K562 (cell line): ENCODE data around the gene LILRB3. TPM values are rescaled to one million over a fixed set of nuclear protein-coding genes. Genes with fewer than 3 reads are reported as not detected.

Experiments used
- ATAC-seq: fragments of 200-7000 bp; cut with Tn5 transposase; 3 replicates; pipeline ENCODE4 v1.9.1; 2020; ENCODE audit warnings: moderate library complexity
- BruUV-seq: library from RNA; stranded (reverse); fragments of 400-500 nt; replicated peaks from 2 replicates; lab custom pipeline; 2021; lab: Mats Ljungman, UMichigan
- CTCF ChIA-PET: fragments of 300-600 bp; formaldehyde crosslinking; extraction: SDS; loops from one replicate; lab custom pipeline; 2021; ENCODE audit warnings: low intra/inter-chr PET ratio; lab: Yijun Ruan, JAX
- POLR2A ChIA-PET: fragments of 300-600, 350-650 bp; sonication (Branson Sonifier 250); formaldehyde crosslinking; extraction: SDS; loops from one replicate; lab custom pipeline; 2021; ENCODE audit warnings: antibody characterized with exemption, inconsistent platforms; lab: Yijun Ruan, JAX
- DNase-seq, 4 experiments: peaks; one replicate each; pipeline versions ENCODE4 v3.0.0 to v3.0.0-alpha.2; 2011 to 2018; ENCODE audit warnings: low spot score in 3 of 4, mixed read lengths in 3 of 4; ENCODE audit errors: extremely low read depth in 1 of 4
- FAIRE-seq: peaks from 2 replicates; lab custom pipeline; 2011; peaks lifted over from hg19 to GRCh38; lab: Jason Lieb, UNC
- H2AFZ ChIP-seq: 2 replicates; pipeline ENCODE4 v1.6.0; 2011; ENCODE audit warnings: low read depth, low read length, control low read depth, inconsistent platforms
- H3K27ac ChIP-seq: fragments of 200-600 bp; 3 replicates; pipeline ENCODE4 v1.8.0; 2011; ENCODE audit warnings: low read depth, mild to moderate bottlenecking, control low read depth, inconsistent platforms, low read length, moderate library complexity, mixed read lengths; ENCODE audit errors: extremely low read depth
- H3K27me3 ChIP-seq, 2 experiments: fragments of 300-600 bp in 1 of 2; 2 replicates in 1 of 2; 3 replicates in 1 of 2; pipeline versions ENCODE4 v1.6.0 to v1.8.0; 2011; ENCODE audit warnings: inconsistent platforms in 2 of 2, low read length in 2 of 2, mild to moderate bottlenecking in 1 of 2, mixed read lengths in 1 of 2, moderate library complexity in 1 of 2; ENCODE audit not compliant: control insufficient read depth in 2 of 2, insufficient read depth in 2 of 2
- H3K36me3 ChIP-seq: fragments of 300-600 bp; 3 replicates; pipeline ENCODE4 v1.8.0; 2011; ENCODE audit warnings: mild to moderate bottlenecking, low read length, inconsistent platforms; ENCODE audit not compliant: control insufficient read depth, insufficient read depth
- H3K4me1 ChIP-seq, 2 experiments: fragments of 200-600 bp in 1 of 2; replicated peaks in 1 of 2; 2 replicates in 1 of 2; 3 replicates in 1 of 2; pipeline versions ENCODE4 v1.5.1 to v1.8.0; 2011; ENCODE audit warnings: inconsistent platforms in 2 of 2, low read length in 2 of 2, mild to moderate bottlenecking in 1 of 2, mixed read lengths in 1 of 2, moderate library complexity in 1 of 2; ENCODE audit not compliant: control insufficient read depth in 2 of 2, insufficient read depth in 2 of 2
- H3K4me2 ChIP-seq: 2 replicates; pipeline ENCODE4 v1.6.1; 2011; ENCODE audit warnings: low read length, control low read depth, inconsistent platforms, mixed read lengths; ENCODE audit not compliant: insufficient read depth
- H3K4me3 ChIP-seq: fragments of 200-600 bp; sonication (generic), shearing (Covaris generic); 2 replicates; pipeline ENCODE4 v1.5.1; 2016; ENCODE audit warnings: control low read depth, inconsistent platforms
- H3K79me2 ChIP-seq: fragments of 200-600 bp; 3 replicates; pipeline ENCODE4 v1.8.0; 2011; ENCODE audit warnings: low read length, inconsistent platforms; ENCODE audit not compliant: control insufficient read depth, insufficient read depth
- H3K9ac ChIP-seq, 2 experiments: 2 replicates each; pipeline versions ENCODE4 v1.6.0 to v1.6.1; 2011; ENCODE audit warnings: low read depth in 2 of 2, low read length in 2 of 2, control low read depth in 1 of 2, inconsistent platforms in 1 of 2, mild to moderate bottlenecking in 1 of 2, mixed read lengths in 1 of 2; ENCODE audit not compliant: insufficient read depth in 1 of 2
- H3K9me1 ChIP-seq: one replicate; pipeline ENCODE4 v1.6.0; 2011; ENCODE audit warnings: inconsistent platforms, mild to moderate bottlenecking, low read length, moderate library complexity; ENCODE audit not compliant: control insufficient read depth, insufficient read depth
- H3K9me3 ChIP-seq: replicated peaks from 2 replicates; pipeline ENCODE4 v1.5.1; 2011; ENCODE audit warnings: low read depth, low read length, inconsistent platforms; ENCODE audit not compliant: control insufficient read depth, insufficient read depth
- H4K20me1 ChIP-seq: replicated peaks from 2 replicates; pipeline ENCODE4 v1.6.1; 2011; ENCODE audit warnings: low read length, inconsistent platforms, mixed read lengths; ENCODE audit not compliant: control insufficient read depth, insufficient read depth
- CXXC5 ChIP-seq: fragments of 250-450 bp; sonication (Bioruptor Pico); IDR thresholded peaks from 2 replicates; pipeline ENCODE4 v1.8.0; 2022; ENCODE audit warnings: inconsistent platforms, mild to moderate bottlenecking, moderate library complexity
- E2F1 ChIP-seq: sonication (generic); formaldehyde crosslinking; IDR thresholded peaks from 2 replicates; pipeline ENCODE4 v1.8.1; 2023; ENCODE audit warnings: mild to moderate bottlenecking, missing genetic modification reagents, moderate library complexity
- E4F1 ChIP-seq: fragments of 250-450 bp; sonication (Bioruptor Pico); IDR thresholded peaks from 2 replicates; pipeline ENCODE4 v1.5.0; 2021; ENCODE audit warnings: mild to moderate bottlenecking, borderline replicate concordance
- ETV1 ChIP-seq: fragments of 450-650 bp; conservative IDR thresholded peaks from 2 replicates; pipeline ENCODE4 v1.6.1; 2016; ENCODE audit warnings: missing genetic modification characterization, control low read depth, low read depth, missing compliant biosample characterization
- MLLT1 ChIP-seq, 2 experiments: fragments of 450-650 bp; IDR thresholded peaks; 2 replicates each; pipeline ENCODE4 v1.6.1; 2016
- POLR2A ChIP-seq: fragments of 450-650 bp; conservative IDR thresholded peaks from 2 replicates; pipeline ENCODE4 v1.6.1; 2016
- SMARCB1 ChIP-seq: IDR thresholded peaks from 2 replicates; pipeline ENCODE4 v1.6.1; 2011; ENCODE audit warnings: improper control_type of control experiment, low read depth; ENCODE audit not compliant: insufficient read length
- TCF7 ChIP-seq: sonication (generic); IDR thresholded peaks from 2 replicates; pipeline ENCODE4 v1.6.1; 2016; ENCODE audit warnings: antibody characterized with exemption, borderline replicate concordance
- TSHZ1 ChIP-seq: fragments of 250-450 bp; sonication (Bioruptor Pico); IDR thresholded peaks from 2 replicates; pipeline ENCODE4 v1.4.0; 2020; ENCODE audit warnings: mild to moderate bottlenecking, moderate library complexity
- XRCC5 ChIP-seq: fragments of 200-400 bp; formaldehyde crosslinking; IDR thresholded peaks from 2 replicates; pipeline ENCODE4 v1.6.1; 2017; ENCODE audit warnings: low read depth, mild to moderate bottlenecking, low read length
- ZBTB7A ChIP-seq: IDR thresholded peaks from 2 replicates; pipeline ENCODE4 v1.6.1; 2011; ENCODE audit warnings: low read depth, mild to moderate bottlenecking, low read length, moderate library complexity, borderline replicate concordance; ENCODE audit not compliant: control insufficient read depth
- ZNF408 ChIP-seq: fragments of 250-450 bp; sonication (Bioruptor Pico); IDR thresholded peaks from 2 replicates; pipeline ENCODE4 v1.4.0; 2020; ENCODE audit warnings: low read depth, mild to moderate bottlenecking, moderate library complexity
- WGBS: fragments of 100-300 bp; shearing (Covaris generic); methylation state at CpG from one replicate; pipeline ENCODE4 v1.1.6; 2016; ENCODE audit warnings: low coverage, mixed read lengths; ENCODE audit not compliant: insufficient coverage; ENCODE audit errors: missing lambda C conversion rate; 5-methylcytosine and 5-hydroxymethylcytosine counted together
- in situ Hi-C: fragments of 300-500 bp; cut with MboI; formaldehyde crosslinking; loops from 4 replicates; pipeline ENCODE4 v1.15.0; 2018; ENCODE audit warnings: inconsistent platforms, mixed read lengths
- intact Hi-C: fragments of 100-400 bp; cut with micrococcal nuclease; formaldehyde crosslinking; loops from 2 replicates; pipeline ENCODE4 v1.14.2; 2022
- polyA plus RNA-seq, 8 experiments: library from polyadenylated mRNA; depleted of rRNA in 4 of 8; stranded (reverse) in 5 of 8; unstranded in 3 of 8; fragments of >200 nt; fragmentation: Nextera tagmentation in 2 of 8; fragmentation: Illumina TruSeq in 1 of 8; extraction: Ambion mirVana in 2 of 8; extraction: Trizol in 1 of 8; gene quantifications; 2 replicates each; pipeline versions ENCODE4 v1.2.1 to v1.2.3, GENCODE V29; 2011 to 2014; ENCODE audit warnings: inconsistent platforms in 1 of 8, missing spikeins in 1 of 8
- total RNA-seq, 7 experiments: library from RNA; depleted of rRNA in 6 of 7; stranded (reverse); fragments of >200 nt in 6 of 7; fragmentation: Illumina TruSeq in 2 of 7; extraction: Trizol in 2 of 7; gene quantifications; 2 replicates each; pipeline versions ENCODE4 v1.2.1 to v1.2.3, GENCODE V29; 2011 to 2021; ENCODE audit warnings: low replicate concordance in 1 of 7

LILRB3 gene
- total and polyA plus RNA-seq, 9 of the 15 experiments (the other 6 are each of a cell fraction or from before 2014, with no cell fraction given), result 0.01 to 0.09 TPM; not detected in 7

GRCh38 chr19:54206030-54206830 lies 16.6 kb downstream of the LILRB3 start:
- peaks cover 58 to 80% of the 10 kb centered on the region in 2 experiments for H3K4me1 ChIP-seq
- H3K4me2 ChIP-seq, result peak overlapping the region; percentile 89
- intact Hi-C loops (no loop called here), in situ Hi-C loops (no loop called here)
- peaks cover 23% of the 10 kb centered on the region for H3K9me1 ChIP-seq
- no TSS peak for BruUV-seq
- peak overlapping the region; percentile 89; the same call in 2 of the 3 replicates for H3K27ac ChIP-seq
- peaks cover 88% of the 10 kb centered on the region for H3K79me2 ChIP-seq
- peak overlapping the region; percentile 90 to 98 for H3K9ac ChIP-seq
- CTCF ChIA-PET, result no interaction called here
- no peak overlapping the region for H2AFZ ChIP-seq
- H4K20me1 ChIP-seq, result peaks cover 92% of the 10 kb centered on the region
- DNase-seq (peak in 3 of 4 experiments; percentile 45 to 65 (median 47)), ATAC-seq (no peak), FAIRE-seq (no peak)
- POLR2A ChIA-PET, result interaction anchor here (0.6 to 2.9 kb wide), 6 partner anchors 14 to 1105 kb away, joined by 3 to 17 read pairs (median 4); partner anchors contain the start of genes MBOAT7, TMC4 and TSEN34
- H3K9me3 ChIP-seq, result no peaks in the 10 kb centered on the region
- peaks cover 84% of the 10 kb centered on the region for H3K36me3 ChIP-seq
- WGBS, result 52% methylated on average over 20 of the region's 27 CpGs
- peak overlapping the region; percentile 68; the same call in 1 of the 2 replicates for H3K4me3 ChIP-seq
- no peaks in the 10 kb centered on the region for H3K27me3 ChIP-seq
- TF ChIP-seq CXXC5 (0 out of 2 replicates have a peak, but pooled peaks have one; percentile 7), E2F1 (CRISPR knock-in tag) (0 out of 2 replicates have a peak, but pooled peaks have one; percentile 62), E4F1 (no peak), ETV1 (no peak), XRCC5 (0 out of 2 replicates have a peak, but pooled peaks have one; percentile 17), TCF7 (no peak), POLR2A (peak; percentile 20; the same call in 1 of the 2 replicates), ZBTB7A (no peak), SMARCB1 (no peak), MLLT1 (IDR thresholded peaks at IDR 0.05) (no peak), TSHZ1 (no peak), ZNF408 (CRISPR knock-in tag) (no peak)
